Breast epithelium (tissue), 4 donors: ENCODE measurements around the gene MT1F. TPM values are rescaled to one million over a fixed set of nuclear protein-coding genes. Genes with fewer than 3 reads are reported as not detected.
A peak's percentile ranks its signal among the peaks of the same experiment; 100 is the strongest.

ENCODE experiments used
- DNase-seq, 2 donors: peaks; one replicate each; pipeline ENCODE4 v3.0.0-alpha.2; 2019; ENCODE audit warnings: low spot score in 2 of 2
- H3K27ac ChIP-seq, 2 donors: fragments of 200-600 bp; sonication (generic) in 1 of 2; one replicate each; pipeline ENCODE4 v1.5.1; 2016 to 2019; ENCODE audit warnings: mild to moderate bottlenecking in 1 of 2
- H3K27me3 ChIP-seq, 2 donors: fragments of 200-600 bp; sonication (generic) in 1 of 2; one replicate each; pipeline versions ENCODE4 v1.5.1 to v1.6.0; 2017 to 2019; ENCODE audit warnings: control low read depth in 1 of 2, mild to moderate bottlenecking in 1 of 2
- H3K36me3 ChIP-seq: fragments of 200-600 bp; one replicate; pipeline ENCODE4 v1.5.1; 2019
- H3K4me1 ChIP-seq, 2 donors: fragments of 200-600 bp; sonication (generic); one replicate each; pipeline ENCODE4 v1.5.1; 2016 to 2019; ENCODE audit warnings: control low read depth in 1 of 2
- H3K4me3 ChIP-seq, 3 donors: fragments of 200-600 bp; sonication (generic); 1 replicate in 2 of 3; 2 replicates in 1 of 3; pipeline ENCODE4 v1.5.1; 2016 to 2019; ENCODE audit warnings: mild to moderate bottlenecking in 3 of 3, moderate library complexity in 2 of 3
- H3K9me3 ChIP-seq, 2 donors: fragments of 200-600 bp; sonication (generic) in 1 of 2; one replicate each; pipeline ENCODE4 v1.5.1; 2016 to 2019; ENCODE audit warnings: control low read depth in 1 of 2
- POLR2A ChIP-seq: fragments of 450-650 bp; IDR thresholded peaks from one replicate; pipeline ENCODE4 v1.6.1; 2016; ENCODE audit warnings: antibody characterized with exemption, mild to moderate bottlenecking, moderate library complexity
- POLR2AphosphoS5 ChIP-seq, 3 donors: sonication (generic); formaldehyde crosslinking; IDR thresholded peaks; one replicate each; pipeline ENCODE4 v1.6.1; 2017; ENCODE audit warnings: antibody characterized with exemption in 3 of 3
- intact Hi-C: fragments of 100-400 bp; cut with DNase I; formaldehyde crosslinking; loops from one replicate; pipeline ENCODE4 v1.15.1; 2023; ENCODE audit warnings: low total_unique reads
- total RNA-seq, 3 donors: library from RNA; depleted of rRNA; stranded (reverse); fragments of >200 nt; gene quantifications; one replicate each; pipeline ENCODE4 v1.1.0, GENCODE V29; 2016
- TF ChIP-seq, protein P1 (sequence below), 3 donors: fragments of 450-650 bp; IDR thresholded peaks; one replicate each; pipeline ENCODE4 v1.5.1; 2016 to 2017; ENCODE audit warnings: antibody characterized with exemption in 3 of 3, mild to moderate bottlenecking in 3 of 3, moderate library complexity in 3 of 3

The MT1F gene
- total RNA-seq, 3 donors from 2014 or later: 9.1 to 34.0 (median 12.1) TPM

DNA sequence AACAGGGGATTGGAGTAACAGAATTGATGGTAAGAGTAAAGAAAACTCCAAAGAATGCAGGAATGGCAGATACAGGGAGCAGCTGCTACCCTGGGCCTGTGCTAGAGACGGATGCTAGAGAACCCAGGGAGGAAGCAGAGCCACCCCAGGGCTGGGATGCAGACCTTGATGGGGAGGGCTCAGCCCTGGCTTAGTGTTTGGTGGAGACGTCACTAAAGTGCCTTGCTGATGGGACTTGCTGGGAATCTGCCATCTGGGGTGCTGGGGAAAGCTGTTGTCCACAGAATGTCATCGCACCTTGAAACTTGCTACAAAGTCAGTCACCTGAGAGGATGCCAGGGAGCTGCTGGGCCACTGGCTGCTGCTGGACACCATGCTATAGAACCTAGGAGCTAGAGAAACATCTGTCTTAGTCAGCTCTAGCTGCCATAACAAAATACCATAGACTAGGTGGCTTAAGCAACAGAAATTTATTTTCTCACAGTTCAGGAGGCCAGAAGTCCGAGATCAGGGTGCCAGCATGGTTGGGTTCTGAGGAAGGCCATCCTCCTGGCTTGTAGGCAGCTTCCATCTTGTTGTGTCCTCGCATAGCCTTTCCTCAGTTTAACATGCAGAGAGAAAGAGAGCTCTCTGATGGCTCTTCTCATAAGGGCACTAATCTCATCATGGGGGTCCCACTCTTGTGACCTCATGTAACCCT lies 39.8 kb downstream of the MT1F start:
- H3K4me3 ChIP-seq: no peak overlapping the region
- intact Hi-C loops: no loop called here
- TF ChIP-seq POLR2AphosphoS5 (IDR thresholded peaks at IDR 0.05): no peak
- TF ChIP-seq, protein P1, sequence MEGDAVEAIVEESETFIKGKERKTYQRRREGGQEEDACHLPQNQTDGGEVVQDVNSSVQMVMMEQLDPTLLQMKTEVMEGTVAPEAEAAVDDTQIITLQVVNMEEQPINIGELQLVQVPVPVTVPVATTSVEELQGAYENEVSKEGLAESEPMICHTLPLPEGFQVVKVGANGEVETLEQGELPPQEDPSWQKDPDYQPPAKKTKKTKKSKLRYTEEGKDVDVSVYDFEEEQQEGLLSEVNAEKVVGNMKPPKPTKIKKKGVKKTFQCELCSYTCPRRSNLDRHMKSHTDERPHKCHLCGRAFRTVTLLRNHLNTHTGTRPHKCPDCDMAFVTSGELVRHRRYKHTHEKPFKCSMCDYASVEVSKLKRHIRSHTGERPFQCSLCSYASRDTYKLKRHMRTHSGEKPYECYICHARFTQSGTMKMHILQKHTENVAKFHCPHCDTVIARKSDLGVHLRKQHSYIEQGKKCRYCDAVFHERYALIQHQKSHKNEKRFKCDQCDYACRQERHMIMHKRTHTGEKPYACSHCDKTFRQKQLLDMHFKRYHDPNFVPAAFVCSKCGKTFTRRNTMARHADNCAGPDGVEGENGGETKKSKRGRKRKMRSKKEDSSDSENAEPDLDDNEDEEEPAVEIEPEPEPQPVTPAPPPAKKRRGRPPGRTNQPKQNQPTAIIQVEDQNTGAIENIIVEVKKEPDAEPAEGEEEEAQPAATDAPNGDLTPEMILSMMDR (IDR thresholded peaks at IDR 0.05): no peak
- TF ChIP-seq POLR2A: no peak
- H3K36me3 ChIP-seq: no peaks in the 10 kb centered on the region
- no peak overlapping the region for H3K27ac ChIP-seq
- no peaks in the 10 kb centered on the region for H3K9me3 ChIP-seq
- DNase-seq: no peak
- H3K27me3 ChIP-seq: no peaks in the 10 kb centered on the region
- no peaks in the 10 kb centered on the region for H3K4me1 ChIP-seq

DNA sequence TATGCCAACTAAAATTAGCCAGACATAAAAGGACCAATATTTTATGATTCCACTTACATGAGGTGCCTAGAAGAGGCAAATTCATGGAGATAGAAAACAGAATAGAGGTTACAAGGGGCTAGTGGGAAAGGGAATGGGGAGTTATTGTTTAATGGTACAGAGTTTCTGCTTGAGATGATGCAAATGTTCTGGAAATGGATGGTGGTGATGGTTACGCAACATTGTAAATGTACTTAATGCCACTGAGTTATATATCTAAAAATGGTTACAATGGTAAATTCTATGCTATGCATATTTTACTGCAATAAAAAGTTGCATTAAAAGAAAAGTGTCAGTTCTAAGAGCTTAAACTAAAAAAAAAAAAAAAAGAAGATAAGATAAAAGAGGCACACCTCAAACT lies 42.4 kb downstream of the MT1F start:
- no peaks in the 10 kb centered on the region for H3K4me1 ChIP-seq
- H3K4me3 ChIP-seq: no peak overlapping the region
- no peak for DNase-seq
- no peaks in the 10 kb centered on the region for H3K27me3 ChIP-seq
- no peaks in the 10 kb centered on the region for H3K36me3 ChIP-seq
- TF ChIP-seq POLR2AphosphoS5 (IDR thresholded peaks at IDR 0.05): no peak
- TF ChIP-seq, protein P1 (IDR thresholded peaks at IDR 0.05): no peak
- TF ChIP-seq POLR2A: no peak
- H3K27ac ChIP-seq: no peak overlapping the region
- no peaks in the 10 kb centered on the region for H3K9me3 ChIP-seq
- intact Hi-C loops: loop anchor here (10.0 kb wide), 1 partner anchor 105 kb away; no protein-coding TSS in a partner anchor

DNA sequence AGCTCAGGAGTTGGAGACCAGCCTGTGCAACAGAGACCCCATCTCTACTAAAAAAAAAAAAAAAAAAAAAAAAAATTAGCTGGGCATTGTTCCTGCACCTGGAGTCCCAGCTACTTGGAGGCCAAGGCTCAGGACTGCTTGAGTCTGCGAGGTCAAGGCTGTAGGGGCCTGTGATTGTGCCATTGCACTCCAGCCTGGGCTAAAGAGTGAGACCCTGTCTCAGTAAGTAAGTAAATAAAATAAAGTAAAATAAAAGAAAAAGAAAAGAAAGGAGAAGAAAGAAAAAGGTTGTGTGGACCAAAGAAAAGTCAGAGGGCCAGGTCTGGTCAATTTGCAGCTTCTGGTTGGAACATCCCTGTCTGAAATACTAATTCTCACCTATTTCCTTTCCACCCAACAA lies 42.9 kb downstream of the MT1F start:
- Histone ChIP-seq H3K4me3 (no peak overlapping the region), H3K27ac (no peak overlapping the region), H3K36me3 (no peaks in the 10 kb centered on the region), H3K27me3 (no peaks in the 10 kb centered on the region), H3K9me3 (no peaks in the 10 kb centered on the region), H3K4me1 (no peaks in the 10 kb centered on the region)
- intact Hi-C loops: loop anchor here (10.0 kb wide), 1 partner anchor 106 kb away; no protein-coding TSS in a partner anchor
- no peak for DNase-seq
- TF ChIP-seq POLR2A (no peak), POLR2AphosphoS5 (IDR thresholded peaks at IDR 0.05) (no peak)
- TF ChIP-seq, protein P1 (IDR thresholded peaks at IDR 0.05): no peak

DNA sequence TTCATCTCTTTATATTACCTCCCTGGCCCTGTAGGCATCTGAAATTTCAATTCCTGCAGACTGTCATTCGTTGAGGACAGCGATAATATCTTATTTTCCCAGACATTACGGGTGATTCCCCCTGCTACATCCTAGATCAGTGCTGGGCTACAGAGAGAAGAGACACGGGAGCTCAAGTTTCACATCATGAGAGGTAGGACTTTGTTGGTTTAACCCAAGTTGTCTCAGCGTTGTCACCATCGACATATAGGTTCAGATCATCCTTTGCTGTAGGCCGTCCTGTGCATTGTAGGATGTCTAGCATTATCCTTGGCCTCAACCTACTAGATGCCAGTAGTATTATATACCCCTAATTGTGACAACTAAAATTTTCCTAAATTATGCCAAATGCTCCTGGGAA lies 43.8 kb downstream of the MT1F start:
- Histone ChIP-seq H3K4me3 (no peak overlapping the region), H3K27ac (peak overlapping the region in 1 of 2 donors; percentile 8), H3K9me3 (no peaks in the 10 kb centered on the region), H3K27me3 (no peaks in the 10 kb centered on the region), H3K36me3 (no peaks in the 10 kb centered on the region), H3K4me1 (no peaks in the 10 kb centered on the region)
- no peak for TF ChIP-seq POLR2AphosphoS5 (IDR thresholded peaks at IDR 0.05)
- no peak for TF ChIP-seq POLR2A
- TF ChIP-seq, protein P1 (IDR thresholded peaks at IDR 0.05): no peak
- DNase-seq: no peak
- intact Hi-C loops: loop anchor here (10.0 kb wide), 1 partner anchor 107 kb away; no protein-coding TSS in a partner anchor

DNA sequence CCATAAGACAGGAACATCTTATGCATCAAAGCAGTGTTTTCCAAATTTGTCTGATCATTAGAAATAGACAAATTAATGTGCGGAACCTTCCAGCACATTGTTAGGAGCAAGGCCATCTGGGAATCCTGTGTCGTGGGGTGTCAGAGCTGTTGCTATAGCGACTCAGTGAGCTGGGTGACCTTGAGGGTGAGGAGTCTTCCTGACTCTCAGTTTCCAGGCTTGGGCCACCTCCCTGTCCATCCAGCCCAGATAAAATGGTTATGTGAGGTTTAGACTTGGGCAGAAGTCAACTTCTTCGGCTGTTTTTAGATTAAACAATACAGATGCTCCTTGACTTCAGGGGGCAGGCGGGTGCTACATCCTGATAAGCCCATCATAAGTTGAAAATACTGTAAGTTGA lies 45.1 kb downstream of the MT1F start:
- no peaks in the 10 kb centered on the region for H3K36me3 ChIP-seq
- TF ChIP-seq POLR2A: no peak
- TF ChIP-seq, protein P1 (IDR thresholded peaks at IDR 0.05): no peak
- TF ChIP-seq POLR2AphosphoS5 (IDR thresholded peaks at IDR 0.05): no peak

More for the DNA sequence above, 45.1 kb downstream of the MT1F start:
- no peaks in the 10 kb centered on the region for H3K4me1 ChIP-seq
- no peaks in the 10 kb centered on the region for H3K27me3 ChIP-seq
- no peak for DNase-seq
- peak overlapping the region in 1 of 2 donors; percentile 43 for H3K27ac ChIP-seq
- intact Hi-C loops: loop anchor here (10.0 kb wide), 1 partner anchor 108 kb away; no protein-coding TSS in a partner anchor
- H3K4me3 ChIP-seq: no peak overlapping the region
- no peaks in the 10 kb centered on the region for H3K9me3 ChIP-seq
